H9 (cell line): ENCODE data around the gene PDE6D. TPM values are rescaled to one million over a fixed set of nuclear protein-coding genes. Genes with fewer than 3 reads are reported as not detected.

Experiments used
- DNase-seq: peaks from one replicate; pipeline ENCODE4 v3.0.0-alpha.2; 2017
- H2AFZ ChIP-seq: one replicate; pipeline ENCODE4 v1.6.1; 2013; ENCODE audit warnings: mild to moderate bottlenecking, low read length, control low read depth, moderate library complexity
- H2AK5ac ChIP-seq: 2 replicates; pipeline ENCODE4 v1.6.1; 2013; ENCODE audit warnings: low read length, control low read depth, mixed read lengths; ENCODE audit not compliant: insufficient read length
- H2BK120ac ChIP-seq: one replicate; pipeline ENCODE4 v1.6.1; 2013; ENCODE audit warnings: low read depth, mild to moderate bottlenecking, low read length, control low read depth, inconsistent platforms; ENCODE audit not compliant: poor library complexity, severe bottlenecking
- H2BK12ac ChIP-seq: 2 replicates; pipeline ENCODE4 v1.6.1; 2013; ENCODE audit warnings: low read length, control low read depth, mixed read lengths, low read depth; ENCODE audit not compliant: insufficient read length
- H2BK15ac ChIP-seq: 2 replicates; pipeline ENCODE4 v1.6.1; 2013; ENCODE audit warnings: low read depth, low read length, control low read depth
- H2BK20ac ChIP-seq: one replicate; pipeline ENCODE4 v1.6.1; 2013; ENCODE audit warnings: low read depth, mild to moderate bottlenecking, low read length, control low read depth, inconsistent platforms; ENCODE audit not compliant: poor library complexity, severe bottlenecking
- H2BK5ac ChIP-seq: 2 replicates; pipeline ENCODE4 v1.6.1; 2013; ENCODE audit warnings: low read length, control low read depth, mixed read lengths; ENCODE audit not compliant: insufficient read length
- H3K14ac ChIP-seq: 2 replicates; pipeline ENCODE4 v1.6.1; 2013; ENCODE audit warnings: low read length, control low read depth; ENCODE audit not compliant: insufficient read depth
- H3K18ac ChIP-seq: 2 replicates; pipeline ENCODE4 v1.6.1; 2013; ENCODE audit warnings: low read depth, mild to moderate bottlenecking, mixed read lengths, low read length, control low read depth; ENCODE audit not compliant: insufficient read length
- H3K23ac ChIP-seq: 2 replicates; pipeline ENCODE4 v1.6.1; 2013; ENCODE audit warnings: low read length, control low read depth, mixed read lengths, low read depth; ENCODE audit not compliant: insufficient read length
- H3K23me2 ChIP-seq: 2 replicates; pipeline ENCODE4 v1.6.1; 2013; ENCODE audit warnings: low read depth, mild to moderate bottlenecking, mixed read lengths, low read length, control low read depth; ENCODE audit not compliant: insufficient read length, poor library complexity, severe bottlenecking
- H3K27ac ChIP-seq: 2 replicates; pipeline ENCODE4 v1.5.1; 2013; ENCODE audit warnings: low read length, control low read depth, mixed read lengths, low read depth; ENCODE audit not compliant: insufficient read length
- H3K27me3 ChIP-seq: 2 replicates; pipeline ENCODE4 v1.6.1; 2013; ENCODE audit warnings: low read length, control low read depth, inconsistent platforms; ENCODE audit not compliant: insufficient read depth
- H3K4ac ChIP-seq: 2 replicates; pipeline ENCODE4 v1.6.1; 2013; ENCODE audit warnings: low read depth, mild to moderate bottlenecking, control low read depth, inconsistent platforms, low read length, moderate library complexity
- H3K4me1 ChIP-seq: 2 replicates; pipeline ENCODE4 v1.6.1; 2013; ENCODE audit warnings: low read length, control low read depth, inconsistent platforms; ENCODE audit not compliant: insufficient read depth
- H3K4me2 ChIP-seq: 2 replicates; pipeline ENCODE4 v1.6.1; 2013; ENCODE audit warnings: low read length, control low read depth, mixed read lengths; ENCODE audit not compliant: insufficient read length, insufficient read depth
- H3K56ac ChIP-seq: 2 replicates; pipeline ENCODE4 v1.6.1; 2013; ENCODE audit warnings: low read depth, mild to moderate bottlenecking, mixed read lengths, low read length, control low read depth; ENCODE audit not compliant: insufficient read length
- H3K79me1 ChIP-seq: 2 replicates; pipeline ENCODE4 v1.6.1; 2013; ENCODE audit warnings: low read depth, mild to moderate bottlenecking, moderate library complexity, low read length, control low read depth, inconsistent platforms; ENCODE audit not compliant: insufficient read depth, poor library complexity, severe bottlenecking
- H3K79me2 ChIP-seq: 2 replicates; pipeline ENCODE4 v1.6.1; 2013; ENCODE audit warnings: low read length, control low read depth, inconsistent platforms; ENCODE audit not compliant: insufficient read depth
- H3K9ac ChIP-seq: 2 replicates; pipeline ENCODE4 v1.6.1; 2013; ENCODE audit warnings: low read length, control low read depth, mixed read lengths; ENCODE audit not compliant: insufficient read length; ENCODE audit errors: extremely low read depth
- H3K9me3 ChIP-seq: one replicate; pipeline ENCODE4 v1.6.1; 2013; ENCODE audit warnings: low read depth, low read length, inconsistent platforms; ENCODE audit not compliant: control insufficient read depth
- H3T11ph ChIP-seq: one replicate; pipeline ENCODE4 v1.6.1; 2013; ENCODE audit warnings: mild to moderate bottlenecking, low read length, control low read depth, inconsistent platforms
- H4K20me1 ChIP-seq: one replicate; pipeline ENCODE4 v1.6.1; 2013; ENCODE audit not compliant: control insufficient read depth, insufficient read length, insufficient read depth
- H4K5ac ChIP-seq: 2 replicates; pipeline ENCODE4 v1.6.1; 2013; ENCODE audit warnings: low read depth, mild to moderate bottlenecking, mixed read lengths, low read length, control low read depth; ENCODE audit not compliant: insufficient read length
- H4K8ac ChIP-seq: replicated peaks from 2 replicates; pipeline ENCODE4 v1.6.1; 2013; ENCODE audit warnings: low read length, control low read depth, mixed read lengths, low read depth; ENCODE audit not compliant: insufficient read length
- H4K91ac ChIP-seq: 2 replicates; pipeline ENCODE4 v1.6.1; 2013; ENCODE audit warnings: low read depth, mild to moderate bottlenecking, moderate library complexity, mixed read lengths, low read length, control low read depth; ENCODE audit not compliant: insufficient read length
- H3K27ac Mint-ChIP-seq, 3 experiments: 2 replicates in 2 of 3; 3 replicates in 1 of 3; pipeline ENCODE4 v1.8.0; 2020 to 2021; ENCODE audit warnings: mixed read lengths in 3 of 3, mild to moderate bottlenecking in 1 of 3, moderate library complexity in 1 of 3
- H3K27me3 Mint-ChIP-seq: 2 replicates; pipeline ENCODE4 v1.8.0; 2021; ENCODE audit warnings: low read depth, mild to moderate bottlenecking, moderate library complexity, mixed read lengths
- H3K36me3 Mint-ChIP-seq, 3 experiments: 2 replicates in 2 of 3; 3 replicates in 1 of 3; pipeline ENCODE4 v1.8.0; 2020 to 2021; ENCODE audit warnings: low read depth in 3 of 3, mixed read lengths in 3 of 3; ENCODE audit not compliant: insufficient read depth in 1 of 3
- H3K4me1 Mint-ChIP-seq, 2 experiments: 2 replicates each; pipeline ENCODE4 v1.8.0; 2020; ENCODE audit warnings: mixed read lengths in 2 of 2
- H3K4me3 Mint-ChIP-seq, 2 experiments: 2 replicates in 1 of 2; 3 replicates in 1 of 2; pipeline ENCODE4 v1.8.0; 2020 to 2021; ENCODE audit warnings: mild to moderate bottlenecking in 2 of 2, mixed read lengths in 2 of 2, moderate library complexity in 1 of 2
- H3K9me3 Mint-ChIP-seq, 2 experiments: 2 replicates in 1 of 2; 3 replicates in 1 of 2; pipeline ENCODE4 v1.8.0; 2020; ENCODE audit warnings: mild to moderate bottlenecking in 2 of 2, mixed read lengths in 2 of 2, moderate library complexity in 1 of 2
- CTCF ChIP-seq: fragments of 200-600 bp; sonication (generic); conservative IDR thresholded peaks from 3 replicates; pipeline ENCODE4 v1.8.0; 2021; ENCODE audit warnings: antibody characterized with exemption, mild to moderate bottlenecking
- WGBS: extraction: QIAGEN DNeasy Blood & Tissue Kit; methylation state at CpG from one replicate; pipeline ENCODE4 v1.1.7; 2013; ENCODE audit warnings: missing lambda C conversion rate, low lambda C conversion rate, mixed read lengths; ENCODE audit not compliant: insufficient read length; ENCODE audit errors: extremely low coverage; 5-methylcytosine and 5-hydroxymethylcytosine counted together
- total RNA-seq: library from RNA; stranded (reverse); gene quantifications from 2 replicates; pipeline ENCODE4 v1.2.1, GENCODE V29; 2021

PDE6D gene
- total RNA-seq, 1 experiment from 2014 or later = 33.7 TPM

GRCh38 chr2:231794383-231794782 lies 13.3 kb upstream of the PDE6D start:
- Mint-ChIP-seq H3K27me3 (no peaks in the 10 kb centered on the region), H3K27ac (no peak overlapping the region; a peak in 1 of 7 replicates), H3K4me1 (no peaks in the 10 kb centered on the region), H3K36me3 (peaks cover 13 to 81% (median 62%) of the 10 kb centered on the region in 3 experiments), H3K4me3 (no peak overlapping the region), H3K9me3 (no peaks in the 10 kb centered on the region)
- Histone ChIP-seq H4K20me1 (no peaks in the 10 kb centered on the region), H2BK12ac (no peak overlapping the region), H3K4ac (no peak overlapping the region), H2BK15ac (no peak overlapping the region), H3K9ac (no peak overlapping the region), H2BK20ac (no peak overlapping the region), H4K8ac (no peak overlapping the region), H3K23me2 (no peaks in the 10 kb centered on the region), H3K79me1 (no peaks in the 10 kb centered on the region), H3K23ac (no peak overlapping the region), H3K9me3 (no peaks in the 10 kb centered on the region), H3K79me2 (0 out of 2 replicates have a peak, but pooled peaks cover 2% of the 10 kb centered on the region), H4K5ac (no peak overlapping the region), H2BK120ac (no peak overlapping the region), H3K27me3 (no peaks in the 10 kb centered on the region), H3K4me2 (no peak overlapping the region), H2BK5ac (no peak overlapping the region), H3K14ac (no peak overlapping the region), H3K56ac (no peak overlapping the region), H3T11ph (no peak overlapping the region), H3K27ac (no peak overlapping the region), H4K91ac (no peak overlapping the region), H2AFZ (no peak overlapping the region), H3K4me1 (no peaks in the 10 kb centered on the region), H3K18ac (no peak overlapping the region), H2AK5ac (no peak overlapping the region)
- TF ChIP-seq CTCF = no peak
- WGBS = no CpG with 5 or more reads among the region's 3 CpGs
- no peak for DNase-seq
